ENCODE results near the gene ADH6.

ADH6 gene

DNA sequence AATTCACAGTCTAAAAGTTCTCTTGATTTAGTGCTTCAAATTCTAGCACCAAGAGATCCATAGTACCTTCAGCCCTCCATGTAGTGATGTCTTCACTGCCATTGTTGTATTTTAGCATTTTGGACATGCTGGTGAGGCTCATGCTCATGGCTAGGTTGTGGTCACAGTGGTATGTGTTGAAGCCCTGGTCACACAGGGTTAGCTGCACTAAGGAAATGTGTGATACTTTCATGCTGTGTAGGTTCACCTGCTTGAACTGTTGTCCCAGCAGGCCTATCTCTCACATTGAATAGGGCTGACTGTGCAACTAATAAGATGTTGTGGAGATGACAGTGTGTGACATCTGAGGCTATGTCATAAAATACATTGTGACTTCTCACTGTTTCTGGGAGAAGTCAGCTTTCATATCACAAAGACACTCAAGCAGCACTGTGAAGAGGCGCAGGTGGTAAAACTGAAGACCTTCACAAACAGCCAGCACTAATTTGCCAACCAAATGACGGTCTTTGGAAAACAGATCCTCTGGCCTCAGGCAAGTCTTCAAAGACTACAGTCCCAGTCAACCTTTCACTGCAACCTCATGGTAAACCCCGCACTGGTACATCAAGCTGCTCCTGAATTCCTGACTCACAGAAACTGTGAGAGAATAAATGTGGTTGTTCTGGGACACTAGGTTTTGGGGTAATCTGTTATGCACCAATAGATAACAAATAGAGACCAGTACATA, 57.5 kb downstream of the ADH6 start:
- H3K4me1 Mint-ChIP-seq = peaks cover 12% of the 10 kb centered on the region
- DNase-seq = no peak
- H3K9me3 Mint-ChIP-seq = no peaks in the 10 kb centered on the region
- no peaks in the 10 kb centered on the region for H3K36me3 Mint-ChIP-seq (ENCODE audit: low read depth)
- no peak overlapping the region for H3K4me3 Mint-ChIP-seq
- TF ChIP-seq CTCF (IDR thresholded peaks at IDR 0.05) = no peak
- H3K27me3 Mint-ChIP-seq (ENCODE audit: low read depth, poor library complexity) = no peaks in the 10 kb centered on the region
- no peak overlapping the region for H3K27ac Mint-ChIP-seq

GRCh38 chr4:99159699-99160098, 59.3 kb downstream of the ADH6 start:
- H3K4me3 Mint-ChIP-seq = no peak overlapping the region
- H3K9me3 Mint-ChIP-seq = peaks cover under 1% of the 10 kb centered on the region
- H3K27me3 Mint-ChIP-seq (ENCODE audit: low read depth, poor library complexity) = no peaks in the 10 kb centered on the region
- H3K4me1 Mint-ChIP-seq = peaks cover 16% of the 10 kb centered on the region
- peaks cover 6% of the 10 kb centered on the region for H3K36me3 Mint-ChIP-seq (ENCODE audit: low read depth)
- DNase-seq = no peak
- TF ChIP-seq CTCF (IDR thresholded peaks at IDR 0.05) = no peak
- no peak overlapping the region for H3K27ac Mint-ChIP-seq

DNA sequence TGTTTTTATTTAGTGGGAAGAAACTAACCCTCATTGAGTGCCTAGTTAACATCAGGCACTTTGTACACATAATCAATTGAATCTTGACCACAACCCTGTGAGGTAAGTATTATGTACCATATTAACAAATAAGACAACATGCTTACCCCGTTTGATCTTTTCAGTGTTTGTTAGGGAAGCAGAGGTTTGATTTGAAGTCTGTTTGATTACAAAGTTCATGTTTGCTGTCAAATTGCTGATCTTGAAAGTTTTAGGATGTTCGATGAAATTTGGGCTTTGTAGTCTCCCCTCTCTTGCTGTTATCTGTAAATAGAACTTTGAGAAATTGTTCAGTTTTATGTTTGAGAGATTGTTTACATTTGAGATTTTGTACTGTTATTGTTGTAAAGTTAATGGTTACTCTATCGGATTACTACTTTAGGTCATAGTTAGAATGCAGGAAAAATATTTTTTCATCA, 61.5 kb downstream of the ADH6 start:
- peaks cover 14% of the 10 kb centered on the region for H3K36me3 Mint-ChIP-seq (ENCODE audit: low read depth)
- peaks cover 4% of the 10 kb centered on the region for H3K9me3 Mint-ChIP-seq
- H3K27me3 Mint-ChIP-seq (ENCODE audit: low read depth, poor library complexity) = no peaks in the 10 kb centered on the region
- DNase-seq = no peak
- no peak overlapping the region for H3K4me3 Mint-ChIP-seq
- H3K4me1 Mint-ChIP-seq = peaks cover 16% of the 10 kb centered on the region
- TF ChIP-seq CTCF (IDR thresholded peaks at IDR 0.05) = no peak
- no peak overlapping the region for H3K27ac Mint-ChIP-seq

GRCh38 chr4:99156992-99157391, 62.1 kb downstream of the ADH6 start:
- Mint-ChIP-seq H3K27ac (no peak overlapping the region), H3K9me3 (peaks cover 4% of the 10 kb centered on the region), H3K27me3 (ENCODE audit: low read depth, poor library complexity) (no peaks in the 10 kb centered on the region), H3K36me3 (ENCODE audit: low read depth) (peaks cover 14% of the 10 kb centered on the region), H3K4me1 (peaks cover 16% of the 10 kb centered on the region), H3K4me3 (no peak overlapping the region)
- no peak for DNase-seq
- TF ChIP-seq CTCF (IDR thresholded peaks at IDR 0.05) = no peak

DNA sequence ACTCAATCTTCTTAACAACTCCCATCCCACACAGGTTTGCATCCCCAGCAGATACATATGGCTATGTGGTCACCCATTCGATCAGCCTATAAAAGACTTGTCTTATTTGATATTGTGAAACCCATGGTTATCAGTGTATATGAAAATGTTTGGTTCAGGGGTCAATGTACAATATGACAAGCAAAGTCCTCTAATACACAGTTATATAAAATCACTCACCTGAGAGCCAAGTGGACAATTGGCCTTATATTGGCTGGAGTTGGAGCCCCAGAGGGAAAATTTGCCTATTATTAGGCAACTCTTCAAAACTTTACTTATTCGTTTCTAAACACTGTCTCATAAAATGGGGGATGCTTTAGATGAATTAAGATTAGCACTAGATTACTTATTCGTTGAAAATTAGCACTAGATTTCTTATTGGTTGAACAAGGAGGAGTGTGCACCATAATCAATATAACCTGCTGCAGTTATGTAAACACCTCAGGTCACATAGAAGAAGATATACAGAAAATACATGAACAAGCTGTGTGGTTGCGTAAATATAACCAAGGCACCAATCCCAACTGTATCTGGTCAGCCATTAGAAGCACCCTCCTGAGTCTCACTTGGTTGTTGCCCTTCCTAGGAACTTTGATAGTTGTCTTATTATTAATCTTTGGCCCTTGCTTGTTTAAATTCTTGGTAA, 64.2 kb downstream of the ADH6 start:
- Mint-ChIP-seq H3K4me3 (no peak overlapping the region), H3K4me1 (peaks cover 16% of the 10 kb centered on the region), H3K9me3 (peaks cover 23% of the 10 kb centered on the region), H3K27me3 (ENCODE audit: low read depth, poor library complexity) (no peaks in the 10 kb centered on the region), H3K27ac (no peak overlapping the region), H3K36me3 (ENCODE audit: low read depth) (peaks cover 26% of the 10 kb centered on the region)
- TF ChIP-seq CTCF (IDR thresholded peaks at IDR 0.05) = no peak
- no peak for DNase-seq

All from nephron progenitor cell (in vitro differentiated cells).